GM23248 (cell line): ENCODE data around the gene BTC. TPM values are rescaled to one million over a fixed set of nuclear protein-coding genes. Genes with fewer than 3 reads are reported as not detected.

ENCODE experiments used
- DNase-seq: peaks from one replicate; pipeline ENCODE4 v3.0.0-alpha.2; 2015
- H2AFZ ChIP-seq: fragments of 200-600 bp; sonication (generic); 2 replicates; pipeline ENCODE4 v1.6.1; 2016; ENCODE audit warnings: antibody characterized with exemption
- H3F3A ChIP-seq: fragments of 200-600 bp; sonication (generic); 2 replicates; pipeline ENCODE4 v1.6.1; 2016; ENCODE audit warnings: mild to moderate bottlenecking, antibody characterized with exemption, mixed run types; ENCODE audit not compliant: insufficient read depth
- H3K27ac ChIP-seq: fragments of 200-600 bp; sonication (generic); 2 replicates; pipeline ENCODE4 v1.5.1; 2016; ENCODE audit warnings: mild to moderate bottlenecking
- H3K27me3 ChIP-seq: fragments of 200-600 bp; sonication (generic); replicated peaks from 2 replicates; pipeline ENCODE4 v1.6.1; 2016; ENCODE audit warnings: mild to moderate bottlenecking; ENCODE audit not compliant: insufficient read depth
- H3K36me3 ChIP-seq: fragments of 200-600 bp; sonication (generic); 2 replicates; pipeline ENCODE4 v1.6.1; 2016; ENCODE audit warnings: low read depth, mild to moderate bottlenecking
- H3K4me1 ChIP-seq: fragments of 200-600 bp; sonication (generic); 2 replicates; pipeline ENCODE4 v1.6.1; 2016; ENCODE audit warnings: mild to moderate bottlenecking; ENCODE audit not compliant: insufficient read depth
- H3K4me2 ChIP-seq: fragments of 200-600 bp; sonication (generic); one replicate; pipeline ENCODE4 v1.6.1; 2016; ENCODE audit warnings: mild to moderate bottlenecking; ENCODE audit not compliant: unreplicated experiment
- H3K4me3 ChIP-seq: fragments of 200-600 bp; sonication (generic); 2 replicates; pipeline ENCODE4 v1.5.1; 2016; ENCODE audit warnings: mild to moderate bottlenecking
- H3K79me2 ChIP-seq: fragments of 200-600 bp; sonication (generic); 2 replicates; pipeline ENCODE4 v1.6.1; 2016; ENCODE audit warnings: mild to moderate bottlenecking; ENCODE audit not compliant: insufficient read depth
- H3K9ac ChIP-seq: fragments of 200-600 bp; sonication (generic); 2 replicates; pipeline ENCODE4 v1.6.1; 2016; ENCODE audit warnings: mild to moderate bottlenecking
- H3K9me2 ChIP-seq: fragments of 200-600 bp; sonication (generic); 2 replicates; pipeline ENCODE4 v1.6.1; 2016; ENCODE audit warnings: mixed run types, mild to moderate bottlenecking, moderate library complexity; ENCODE audit not compliant: insufficient read depth
- H3K9me3 ChIP-seq: fragments of 200-600 bp; sonication (generic); one replicate; pipeline ENCODE4 v1.6.1; 2017; ENCODE audit warnings: low read depth
- H4K20me1 ChIP-seq: fragments of 200-600 bp; sonication (generic); 2 replicates; pipeline ENCODE4 v1.6.0; 2016; ENCODE audit not compliant: insufficient read depth
- EZH2 ChIP-seq: fragments of 200-600 bp; sonication (generic); IDR thresholded peaks from 2 replicates; pipeline ENCODE4 v1.6.1; 2018; ENCODE audit warnings: antibody characterized with exemption, mild to moderate bottlenecking; ENCODE audit not compliant: insufficient read depth, poor library complexity, severe bottlenecking
- EZH2phosphoT487 ChIP-seq: fragments of 200-600 bp; sonication (generic); IDR thresholded peaks from 2 replicates; pipeline ENCODE4 v1.6.1; 2018; ENCODE audit warnings: antibody characterized with exemption, moderate library complexity, mild to moderate bottlenecking, low read depth; ENCODE audit not compliant: insufficient read depth
- WGBS, 2 experiments: methylation state at CpG; one replicate each; pipeline ENCODE4 v1.1.6; 2015 to 2017; ENCODE audit warnings: low lambda C conversion rate in 2 of 2, low coverage in 1 of 2; ENCODE audit errors: missing lambda C conversion rate in 2 of 2; 5-methylcytosine and 5-hydroxymethylcytosine counted together
- in situ Hi-C: fragments of 300-500 bp; cut with MboI; formaldehyde crosslinking; loops from 2 replicates; pipeline ENCODE4 v1.15.0; 2020
- polyA plus RNA-seq: library from polyadenylated mRNA; unstranded; fragments of >200 nt; fragmentation: Nextera tagmentation; extraction: Ambion mirVana; gene quantifications from 2 replicates; pipeline ENCODE4 v1.2.1, GENCODE V29; 2016
- total RNA-seq: library from RNA; depleted of rRNA; stranded (reverse); fragments of >200 nt; shearing (Covaris generic); gene quantifications from 2 replicates; pipeline ENCODE4 v1.2.3, GENCODE V29; 2014

The BTC gene
- total and polyA plus RNA-seq, 2 experiments from 2014 or later: not detected

- TF ChIP-seq EZH2phosphoT487: no peak
- TF ChIP-seq EZH2: no peak
- H2AFZ ChIP-seq: no peak overlapping the region
- 14 to 32% methylated on average over 2 of the region's 2 CpGs for WGBS, 2 experiments
- no peak overlapping the region for H3K9ac ChIP-seq
- no peak overlapping the region for H3K27ac ChIP-seq
- no peaks in the 10 kb centered on the region for H3F3A ChIP-seq
- no peaks in the 10 kb centered on the region for H3K79me2 ChIP-seq
- H3K4me3 ChIP-seq: no peak overlapping the region
- H3K9me3 ChIP-seq: no peaks in the 10 kb centered on the region
- no peaks in the 10 kb centered on the region for H3K36me3 ChIP-seq
- H4K20me1 ChIP-seq: no peaks in the 10 kb centered on the region
- no peaks in the 10 kb centered on the region for H3K27me3 ChIP-seq
- no peaks in the 10 kb centered on the region; the same call in 1 of the 2 replicates for H3K4me1 ChIP-seq
- no peak overlapping the region for H3K4me2 ChIP-seq
- in situ Hi-C loops: no loop called here
- DNase-seq: peak; percentile 71
- no peaks in the 10 kb centered on the region for H3K9me2 ChIP-seq
These were observed 11.3 kb upstream of the BTC start for GRCh38 chr4:74805601-74806000.

- in situ Hi-C loops: no loop called here
- no peak for TF ChIP-seq EZH2phosphoT487
- TF ChIP-seq EZH2: no peak
- DNase-seq: no peak
- Histone ChIP-seq H3F3A (no peaks in the 10 kb centered on the region), H3K9ac (no peak overlapping the region), H3K27ac (no peak overlapping the region), H3K36me3 (no peaks in the 10 kb centered on the region), H4K20me1 (no peaks in the 10 kb centered on the region), H3K9me2 (no peaks in the 10 kb centered on the region), H3K4me2 (no peak overlapping the region), H2AFZ (no peak overlapping the region), H3K79me2 (no peaks in the 10 kb centered on the region), H3K27me3 (peaks cover 36% of the 10 kb centered on the region), H3K4me1 (no peaks in the 10 kb centered on the region), H3K4me3 (no peak overlapping the region), H3K9me3 (no peaks in the 10 kb centered on the region)
- WGBS, 2 experiments: 4 to 5% methylated on average over 3 of the region's 3 CpGs
These were observed 6.0 kb upstream of the BTC start for GRCh38 chr4:74800310-74800709.

GRCh38 chr4:74796631-74797030, 2.3 kb upstream of the BTC start:
- H3K27me3 ChIP-seq: peaks cover 70% of the 10 kb centered on the region

GRCh38 chr4:74793757-74794381, 454 bp downstream of the BTC start:
- peak overlapping the region; percentile 7; the same call in 1 of the 2 replicates for H3K9ac ChIP-seq
- H2AFZ ChIP-seq: peak overlapping the region; percentile 75
- H3K4me1 ChIP-seq: no peaks in the 10 kb centered on the region
- TF ChIP-seq EZH2phosphoT487: no peak
- no peak for TF ChIP-seq EZH2
- 2% methylated on average over 40 to 42 of the region's 42 CpGs for WGBS, 2 experiments
- no peaks in the 10 kb centered on the region for H3K9me3 ChIP-seq
- H4K20me1 ChIP-seq: no peaks in the 10 kb centered on the region
- DNase-seq: peak; percentile 48
- in situ Hi-C loops: no loop called here
- H3K9me2 ChIP-seq: no peaks in the 10 kb centered on the region
- H3K36me3 ChIP-seq: no peaks in the 10 kb centered on the region
- no peaks in the 10 kb centered on the region for H3F3A ChIP-seq
- H3K4me3 ChIP-seq: peak overlapping the region; percentile 72
- H3K27ac ChIP-seq: no peak overlapping the region
- no peaks in the 10 kb centered on the region for H3K79me2 ChIP-seq
- peaks cover 73% of the 10 kb centered on the region for H3K27me3 ChIP-seq
- peak overlapping the region; percentile 78 for H3K4me2 ChIP-seq

More at GRCh38 chr4:74796631-74797030, 2.3 kb upstream of the BTC start:
- no peaks in the 10 kb centered on the region for H3K9me2 ChIP-seq
- H3K4me2 ChIP-seq: no peak overlapping the region
- no peaks in the 10 kb centered on the region for H3F3A ChIP-seq
- no peaks in the 10 kb centered on the region for H3K9me3 ChIP-seq
- H3K9ac ChIP-seq: no peak overlapping the region
- H3K27ac ChIP-seq: no peak overlapping the region
- TF ChIP-seq EZH2 (no peak), EZH2phosphoT487 (no peak)
- DNase-seq: no peak
- no peak overlapping the region for H3K4me3 ChIP-seq
- in situ Hi-C loops: no loop called here
- no peaks in the 10 kb centered on the region for H4K20me1 ChIP-seq
- H2AFZ ChIP-seq: no peak overlapping the region
- WGBS, 2 experiments: 22 to 28% methylated on average over 4 of the region's 4 CpGs
- H3K36me3 ChIP-seq: no peaks in the 10 kb centered on the region
- H3K79me2 ChIP-seq: no peaks in the 10 kb centered on the region
- H3K4me1 ChIP-seq: no peaks in the 10 kb centered on the region
